ENCODE results near the gene PRKCD. TPM values are rescaled to one million over a fixed set of nuclear protein-coding genes. Genes with fewer than 3 reads are reported as not detected.

PRKCD gene
- total RNA-seq, 1 donor from 2014 or later = 16.9 TPM

DNA sequence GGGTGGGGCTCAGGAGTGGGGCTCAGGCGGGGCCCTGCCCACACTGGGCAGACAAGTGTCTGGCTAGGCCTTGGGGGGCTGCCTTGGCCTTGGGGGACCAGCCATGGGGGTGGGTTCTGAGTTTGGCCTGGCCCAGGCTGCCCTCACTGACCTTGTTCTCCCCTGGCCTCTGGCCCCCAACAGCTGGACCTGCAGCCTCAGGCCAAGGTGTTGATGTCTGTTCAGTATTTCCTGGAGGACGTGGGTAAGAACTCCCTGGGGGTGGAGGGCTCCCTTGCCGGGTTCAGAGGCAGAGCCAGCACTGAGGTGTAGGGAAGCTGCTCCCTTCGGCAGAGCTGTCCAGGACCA is 20.0 kb downstream of the PRKCD start:
- ATAC-seq (no peak), DNase-seq (ENCODE audit: missing footprints) (no peak)
- intact Hi-C loops (cut with DNase I) = no loop called here

DNA sequence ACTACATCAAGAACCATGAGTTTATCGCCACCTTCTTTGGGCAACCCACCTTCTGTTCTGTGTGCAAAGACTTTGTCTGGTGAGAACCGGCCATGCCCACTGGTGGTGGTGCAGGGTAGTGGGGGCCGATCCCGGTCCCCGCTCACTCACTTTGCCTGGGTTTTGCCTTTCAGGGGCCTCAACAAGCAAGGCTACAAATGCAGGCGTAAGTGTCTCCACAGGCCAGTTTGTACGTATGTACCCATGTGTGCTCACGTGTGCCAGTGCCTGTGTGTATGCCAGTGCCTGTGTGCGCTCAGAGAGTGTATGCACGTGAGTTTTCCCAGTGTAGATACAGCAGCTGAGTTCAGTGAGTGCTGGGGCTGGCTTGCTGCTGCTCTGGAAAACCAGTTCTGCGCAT is 20.5 kb downstream of the PRKCD start:
- no peak for ATAC-seq
- intact Hi-C loops (cut with DNase I) = no loop called here

DNA sequence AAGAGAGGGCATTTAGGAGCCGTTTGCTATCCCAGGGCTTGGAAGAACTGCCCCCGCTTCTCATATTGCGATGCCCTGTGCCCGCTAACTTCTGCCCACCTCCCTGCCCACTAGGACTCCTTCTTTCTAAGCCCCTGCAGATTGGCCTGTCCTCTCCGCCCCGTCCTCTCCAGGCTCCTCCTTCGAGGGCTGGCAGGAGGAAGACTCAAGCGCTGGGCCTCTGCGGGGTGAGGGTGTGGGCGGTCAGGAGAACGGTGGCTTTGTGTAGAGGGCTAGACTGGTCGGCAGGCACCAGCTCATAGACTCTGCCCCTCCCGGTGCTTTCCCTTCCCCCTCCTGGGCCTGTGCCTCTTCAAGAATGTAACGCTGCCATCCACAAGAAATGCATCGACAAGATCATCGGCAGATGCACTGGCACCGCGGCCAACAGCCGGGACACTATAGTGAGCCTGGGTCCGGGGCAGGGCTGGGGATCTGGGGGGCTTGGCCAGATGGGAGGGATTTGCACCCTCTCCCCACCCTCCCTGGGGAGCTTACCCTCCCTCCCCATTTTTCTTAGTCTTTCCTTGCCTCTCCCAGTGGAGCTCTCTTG is 21.9 kb downstream of the PRKCD start:
- DNase-seq (ENCODE audit: missing footprints) = no peak
- intact Hi-C loops (cut with DNase I) = no loop called here
- ATAC-seq = no peak

More for the DNA sequence above, 20.5 kb downstream of the PRKCD start:
- DNase-seq (ENCODE audit: missing footprints) = no peak

DNA sequence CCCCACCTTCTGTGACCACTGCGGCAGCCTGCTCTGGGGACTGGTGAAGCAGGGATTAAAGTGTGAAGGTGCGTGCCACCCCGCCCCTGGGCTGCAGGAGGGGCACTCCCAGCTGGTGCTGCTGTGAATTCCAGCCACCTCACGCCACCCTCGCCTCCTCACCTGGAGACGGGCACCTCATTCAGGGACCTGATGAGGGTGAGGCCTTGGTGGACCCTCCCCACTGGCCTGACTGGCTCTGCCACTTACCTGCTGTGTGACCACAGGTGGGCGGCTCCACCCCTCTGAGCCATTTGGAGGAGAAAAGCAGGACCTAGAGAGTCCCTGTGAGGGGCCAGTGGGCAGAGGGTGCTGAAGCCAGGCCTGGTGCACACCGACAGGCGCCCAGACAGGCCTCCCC is 22.5 kb downstream of the PRKCD start:
- intact Hi-C loops (cut with DNase I) = no loop called here
- ATAC-seq (no peak), DNase-seq (ENCODE audit: missing footprints) (no peak)

DNA sequence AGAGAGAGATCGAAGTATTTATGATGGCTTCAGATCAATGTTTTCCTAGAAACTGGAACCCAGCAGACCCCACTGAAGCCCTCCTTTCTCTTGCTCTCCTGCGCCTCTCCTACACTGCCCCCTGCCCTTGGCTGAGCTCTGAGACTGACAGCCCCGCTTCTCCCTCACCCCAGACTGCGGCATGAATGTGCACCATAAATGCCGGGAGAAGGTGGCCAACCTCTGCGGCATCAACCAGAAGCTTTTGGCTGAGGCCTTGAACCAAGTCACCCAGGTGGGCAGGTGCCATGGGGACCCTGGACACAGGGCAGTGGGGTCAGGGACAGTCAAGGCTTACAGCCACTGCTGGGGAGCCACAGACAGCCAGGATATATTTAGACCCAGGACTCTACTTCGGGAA is 23.7 kb downstream of the PRKCD start:
- intact Hi-C loops (cut with DNase I) = no loop called here
- DNase-seq (ENCODE audit: missing footprints) (no peak), ATAC-seq (no peak)

DNA sequence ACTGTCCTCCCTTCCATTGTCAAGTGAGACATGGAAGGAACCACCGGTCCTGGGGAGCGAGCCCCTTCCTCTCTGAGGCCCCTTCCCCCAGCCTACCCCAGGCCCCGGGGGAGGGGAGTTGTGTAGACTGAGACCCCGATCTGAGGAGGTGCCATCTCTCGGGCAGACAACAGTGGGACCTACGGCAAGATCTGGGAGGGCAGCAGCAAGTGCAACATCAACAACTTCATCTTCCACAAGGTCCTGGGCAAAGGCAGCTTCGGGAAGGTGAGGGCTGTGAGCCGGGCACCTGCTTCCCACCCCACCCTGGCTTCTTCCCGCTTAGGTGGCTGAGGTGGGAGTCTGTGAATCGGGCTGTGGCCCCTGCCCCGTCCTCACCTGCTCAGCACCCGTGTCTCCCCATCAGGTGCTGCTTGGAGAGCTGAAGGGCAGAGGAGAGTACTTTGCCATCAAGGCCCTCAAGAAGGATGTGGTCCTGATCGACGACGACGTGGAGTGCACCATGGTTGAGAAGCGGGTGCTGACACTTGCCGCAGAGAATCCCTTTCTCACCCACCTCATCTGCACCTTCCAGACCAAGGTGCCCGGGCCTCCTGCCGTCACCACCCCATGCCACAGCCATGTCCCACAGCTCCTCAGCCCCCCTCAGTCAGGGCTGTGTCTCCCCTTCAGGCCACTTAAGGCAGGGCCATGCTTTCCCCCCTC is 24.9 kb downstream of the PRKCD start:
- no peak for ATAC-seq

DNA sequence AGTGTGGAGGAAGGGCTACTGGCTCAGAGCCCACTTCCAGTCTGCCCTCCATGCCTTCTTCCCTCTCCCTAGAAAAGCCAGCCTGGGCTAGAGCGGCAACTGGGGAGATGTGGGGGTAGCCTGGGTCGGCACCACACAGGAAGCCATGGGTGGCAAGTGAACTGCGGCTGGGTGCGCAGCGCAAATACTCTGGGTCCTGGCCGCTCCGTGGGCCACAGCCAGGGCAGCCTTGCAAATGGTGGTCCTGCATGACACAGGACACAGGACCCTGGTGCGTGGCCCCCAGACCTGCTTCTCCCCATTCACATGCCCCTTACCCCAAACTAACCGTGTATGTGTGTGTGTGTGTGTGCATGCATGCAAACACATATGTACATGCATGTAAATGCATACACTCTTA is 25.7 kb downstream of the PRKCD start:
- no peak for DNase-seq (ENCODE audit: missing footprints)
- intact Hi-C loops (cut with DNase I) = no loop called here
- ATAC-seq = no peak

More for the DNA sequence above, 24.9 kb downstream of the PRKCD start:
- no peak for DNase-seq (ENCODE audit: missing footprints)
- intact Hi-C loops (cut with DNase I) = no loop called here

DNA sequence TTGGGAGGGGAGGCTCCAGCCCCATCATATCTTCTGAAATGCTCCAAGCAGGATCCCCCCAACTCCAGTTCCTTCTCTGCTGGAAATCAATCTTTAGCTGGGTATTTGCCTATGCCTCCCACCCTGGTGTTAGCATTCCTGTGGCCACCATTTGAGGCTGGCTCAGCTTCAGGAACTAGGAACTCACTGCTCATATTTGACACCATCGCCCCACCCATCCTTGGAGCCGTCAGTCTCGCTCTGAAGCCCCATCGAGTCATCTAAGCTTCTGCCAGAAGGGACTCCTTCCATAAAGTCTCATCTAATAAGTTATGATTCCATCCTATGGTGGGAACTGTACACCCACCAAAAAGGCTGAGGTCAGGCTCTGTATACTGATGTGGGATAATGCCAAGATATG is 26.4 kb downstream of the PRKCD start:
- DNase-seq (ENCODE audit: missing footprints) = no peak

DNA sequence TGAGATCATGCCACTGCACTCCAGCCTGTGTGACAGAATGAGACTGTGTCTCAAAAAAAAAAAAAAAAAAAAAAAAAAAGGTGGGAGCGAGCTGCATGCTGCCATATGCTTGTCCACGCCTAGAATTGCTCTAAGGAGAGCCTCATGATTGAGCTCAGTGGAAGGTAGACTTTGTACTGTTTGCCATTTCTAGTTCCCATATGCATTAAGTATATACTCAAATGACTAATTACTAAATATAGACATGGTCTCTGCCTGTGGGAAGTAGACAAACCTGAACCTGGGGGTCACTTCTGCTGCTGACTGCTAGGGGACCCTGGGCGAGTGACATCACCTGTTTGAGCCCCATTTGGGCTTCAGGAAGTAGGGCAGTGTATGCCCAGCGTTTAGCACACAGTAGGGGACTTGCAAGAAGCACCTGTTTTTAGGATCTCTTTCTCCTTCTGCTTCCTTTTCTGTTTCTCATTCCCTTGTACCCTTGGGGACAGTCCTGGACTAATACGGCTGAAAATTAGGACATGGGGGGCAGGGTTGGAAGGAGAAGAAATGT is 27.2 kb downstream of the PRKCD start:
- DNase-seq (ENCODE audit: missing footprints) = no peak
- intact Hi-C loops (cut with DNase I) = no loop called here
- no peak for ATAC-seq

More for the DNA sequence above, 26.4 kb downstream of the PRKCD start:
- no peak for ATAC-seq
- intact Hi-C loops (cut with DNase I) = no loop called here

DNA sequence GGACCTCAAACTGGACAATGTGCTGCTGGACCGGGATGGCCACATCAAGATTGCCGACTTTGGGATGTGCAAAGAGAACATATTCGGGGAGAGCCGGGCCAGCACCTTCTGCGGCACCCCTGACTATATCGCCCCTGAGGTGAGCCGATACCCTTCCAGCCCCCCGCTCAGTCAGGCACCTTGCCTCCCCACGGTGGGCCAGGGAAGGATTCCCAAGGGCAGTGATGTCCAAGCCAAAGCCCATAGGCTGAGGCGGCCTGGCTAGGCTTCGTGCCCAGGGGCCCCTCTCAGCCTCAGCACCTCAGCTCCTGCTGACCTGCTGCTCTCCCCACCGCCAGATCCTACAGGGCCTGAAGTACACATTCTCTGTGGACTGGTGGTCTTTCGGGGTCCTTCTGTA is 27.7 kb downstream of the PRKCD start:
- no peak for ATAC-seq
- DNase-seq (ENCODE audit: missing footprints) = no peak
- intact Hi-C loops (cut with DNase I) = no loop called here

DNA sequence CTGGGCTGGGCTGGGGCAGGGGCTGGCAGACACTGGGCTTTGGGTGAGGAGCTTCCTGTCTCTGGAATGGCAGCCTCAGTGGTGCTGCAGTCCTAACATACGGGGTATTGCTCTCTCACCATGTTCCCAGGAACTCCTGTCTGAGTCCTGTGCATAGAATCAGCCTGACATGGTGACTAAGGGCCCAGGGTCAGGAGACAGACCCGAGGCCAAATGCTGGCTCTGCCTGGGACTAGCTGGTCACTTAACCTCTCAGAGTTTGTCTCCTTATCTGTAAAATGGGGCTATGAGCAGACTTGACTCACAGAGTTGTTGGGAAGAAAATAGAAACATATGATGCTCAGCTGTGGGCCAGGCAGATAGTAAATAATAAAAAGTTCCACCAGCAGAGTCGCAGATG is 28.3 kb downstream of the PRKCD start:
- ATAC-seq = no peak

DNA sequence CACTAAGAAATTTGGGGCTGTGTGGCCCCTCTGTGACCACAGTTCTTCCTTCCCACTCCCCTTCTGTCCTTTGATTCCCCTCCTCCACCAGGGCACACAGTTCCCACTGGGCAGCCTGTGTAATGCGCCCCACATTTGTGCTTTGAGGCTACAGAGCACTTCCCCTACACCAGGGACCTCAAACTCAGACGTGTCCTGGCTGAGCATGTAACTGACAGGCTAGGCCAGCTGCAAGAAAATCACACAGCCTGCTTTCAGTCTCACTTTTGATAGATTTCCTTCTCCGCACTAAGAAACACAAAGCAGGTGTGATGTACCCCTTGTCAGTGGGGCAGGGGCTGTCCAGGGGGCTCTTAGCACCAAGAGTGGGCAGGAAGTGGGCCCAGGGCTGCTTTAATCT is 29.6 kb downstream of the PRKCD start:
- no peak for ATAC-seq
- DNase-seq (ENCODE audit: missing footprints) = no peak
- intact Hi-C loops (cut with DNase I) = no loop called here

More for the DNA sequence above, 28.3 kb downstream of the PRKCD start:
- intact Hi-C loops (cut with DNase I) = no loop called here
- no peak for DNase-seq (ENCODE audit: missing footprints)

DNA sequence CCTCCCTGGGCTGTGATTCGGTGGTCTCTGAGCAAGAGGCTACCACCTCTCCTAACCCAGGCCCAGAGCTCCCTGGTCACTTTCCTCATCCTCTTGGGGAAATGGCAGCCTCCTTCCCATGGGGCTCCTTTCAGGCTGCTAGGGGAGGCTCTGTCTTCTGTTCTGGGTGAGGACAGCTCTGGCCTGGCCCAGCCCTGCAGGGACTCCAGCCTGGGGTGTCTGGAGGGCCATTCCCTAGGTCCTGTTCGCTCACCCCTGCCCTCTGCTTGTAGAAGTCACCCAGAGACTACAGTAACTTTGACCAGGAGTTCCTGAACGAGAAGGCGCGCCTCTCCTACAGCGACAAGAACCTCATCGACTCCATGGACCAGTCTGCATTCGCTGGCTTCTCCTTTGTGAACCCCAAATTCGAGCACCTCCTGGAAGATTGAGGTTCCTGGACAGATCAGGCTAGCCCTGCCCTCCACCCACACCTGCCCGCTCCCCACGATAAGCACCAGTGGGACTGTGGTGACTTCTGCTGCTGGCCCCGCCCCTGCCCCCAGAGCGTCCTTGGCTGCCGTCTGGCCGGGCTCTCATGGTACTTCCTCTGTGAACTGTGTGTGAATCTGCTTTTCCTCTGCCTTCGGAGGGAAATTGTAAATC is 30.9 kb downstream of the PRKCD start:
- no peak for DNase-seq (ENCODE audit: missing footprints)
- intact Hi-C loops (cut with DNase I) = no loop called here
- ATAC-seq = no peak

DNA sequence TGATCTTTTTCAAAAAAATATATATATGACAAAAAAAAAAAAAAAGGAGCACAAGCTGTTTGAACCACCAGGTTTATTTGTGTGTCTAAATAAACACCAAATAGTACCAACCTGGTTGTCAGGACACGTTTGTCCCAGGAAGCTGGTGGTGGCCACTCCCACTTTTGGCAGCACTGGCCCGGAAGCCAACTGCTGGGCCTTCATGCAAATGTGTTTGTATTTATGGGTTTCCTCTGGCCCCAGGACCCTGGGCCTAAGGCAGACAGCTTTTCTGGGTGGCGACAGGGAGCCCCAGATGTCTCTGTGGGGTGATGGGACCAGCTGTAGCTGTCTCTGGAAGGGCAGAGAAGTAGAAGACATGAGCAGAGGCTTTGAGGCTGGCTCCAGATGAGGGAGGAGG is 31.6 kb downstream of the PRKCD start:
- intact Hi-C loops (cut with DNase I) = no loop called here
- ATAC-seq (no peak), DNase-seq (ENCODE audit: missing footprints) (no peak)

DNA sequence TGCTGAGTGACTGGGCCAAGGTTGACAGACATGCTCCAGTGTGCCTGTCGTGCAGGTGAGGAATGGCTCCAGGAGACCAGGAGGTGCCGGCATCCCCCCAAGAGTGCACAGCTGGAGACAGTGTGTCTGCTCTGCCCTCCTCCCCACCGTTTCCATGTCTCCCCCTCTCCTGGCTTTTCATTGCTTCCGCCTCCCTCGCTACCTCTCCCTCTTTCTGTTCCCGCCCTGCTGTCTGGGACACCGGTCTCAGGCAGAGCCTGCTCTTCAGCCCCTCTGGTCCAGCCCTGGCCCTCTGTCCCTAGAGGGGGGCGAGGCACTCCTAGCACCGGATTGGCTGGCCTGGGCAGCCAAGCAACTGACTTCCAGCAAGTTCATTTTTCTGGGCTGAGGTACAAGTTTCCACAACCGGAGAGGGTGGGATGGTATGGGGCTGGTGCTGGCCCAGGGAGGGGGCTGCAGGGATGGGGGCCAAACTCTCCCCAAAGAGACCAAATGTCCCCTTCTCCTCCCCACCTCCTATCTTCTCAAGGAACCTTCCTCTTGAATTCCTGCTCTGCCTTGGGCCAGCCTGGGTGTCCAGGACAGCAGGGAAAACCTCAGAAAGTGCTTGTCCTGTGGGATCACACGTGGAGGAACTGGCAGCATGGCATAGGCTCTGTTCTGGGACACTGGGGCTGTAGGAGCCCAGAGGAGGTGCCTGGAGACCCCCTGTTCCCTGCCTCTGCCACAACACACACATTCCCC is 32.6 kb downstream of the PRKCD start:
- DNase-seq (ENCODE audit: missing footprints) (no peak), ATAC-seq (peak; percentile 47)
- intact Hi-C loops (cut with DNase I) = no loop called here

DNA sequence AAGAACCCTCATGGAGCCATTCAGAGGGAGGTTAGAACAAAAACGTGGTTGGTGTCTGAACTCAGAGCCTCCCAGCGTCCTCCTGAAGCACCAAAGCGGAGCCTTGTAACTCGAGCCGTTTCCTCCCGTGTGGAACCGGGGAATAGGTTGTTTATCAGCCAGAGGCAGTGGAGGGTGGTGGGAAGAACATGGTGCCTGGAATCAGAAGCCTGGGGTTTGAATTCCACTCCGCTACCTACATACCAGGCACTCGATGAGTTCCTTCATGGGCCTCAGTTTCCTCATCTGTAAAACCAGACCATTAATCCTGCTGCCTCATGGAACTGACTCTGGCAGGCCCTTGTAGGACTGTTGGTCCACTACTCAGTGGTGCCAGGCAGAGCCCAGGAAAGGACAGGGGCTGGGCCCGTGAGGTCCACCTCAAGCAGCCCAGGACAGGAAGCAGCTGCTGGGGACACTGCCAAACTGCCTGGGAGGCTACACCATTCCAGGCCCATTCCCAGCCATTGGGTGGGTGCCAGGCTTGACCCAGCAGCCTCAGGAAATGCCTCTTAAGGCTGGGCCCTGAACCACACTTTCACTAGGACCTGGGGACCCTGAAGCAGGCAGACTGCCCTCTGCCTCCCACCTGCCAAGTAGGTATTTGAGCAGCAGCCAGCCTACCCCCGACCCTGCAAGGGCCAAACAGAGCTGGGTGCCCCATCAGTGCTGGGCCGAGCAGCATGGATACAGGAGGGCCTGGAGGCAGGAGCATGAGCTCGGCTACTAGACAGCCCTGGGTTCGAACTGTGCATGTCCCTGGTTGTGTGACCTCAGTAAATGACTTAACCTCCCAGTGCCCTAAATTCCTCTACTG is 33.4 kb downstream of the PRKCD start:
- ATAC-seq (peak; percentile 32), DNase-seq (ENCODE audit: missing footprints) (peak; percentile 80)
- intact Hi-C loops (cut with DNase I) = no loop called here

DNA sequence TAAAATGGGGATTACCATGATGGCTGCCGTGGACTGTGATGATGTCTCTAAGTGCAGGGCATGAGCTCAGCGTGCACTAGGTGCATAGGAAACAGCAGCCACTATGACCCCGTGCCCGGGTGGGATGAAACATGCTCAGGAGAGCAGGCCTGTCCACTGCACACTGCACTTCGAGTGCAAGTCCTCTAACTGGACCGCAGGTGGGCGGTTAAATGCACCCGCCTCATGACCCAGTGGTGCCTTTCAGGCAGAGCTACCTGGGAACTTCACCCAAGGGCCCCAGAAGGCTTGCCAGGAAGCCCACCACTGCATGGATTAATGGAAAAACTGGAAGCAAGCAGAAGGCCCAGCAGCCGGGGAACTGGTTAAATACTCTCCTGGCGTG is 34.0 kb downstream of the PRKCD start:
- no peak for DNase-seq (ENCODE audit: missing footprints)
- ATAC-seq = no peak
- intact Hi-C loops (cut with DNase I) = no loop called here
